GM19240 (cell line): ENCODE measurements around the gene POT1.

Source experiments
- DNase-seq: peaks from one replicate; pipeline ENCODE4 v3.0.0; 2011; ENCODE audit warnings: low spot score; ENCODE audit not compliant: insufficient read length

The POT1 gene

GRCh38 chr7:124811341-124811740 lies 118.3 kb downstream of the POT1 start:
- DNase-seq, result no peak

DNA sequence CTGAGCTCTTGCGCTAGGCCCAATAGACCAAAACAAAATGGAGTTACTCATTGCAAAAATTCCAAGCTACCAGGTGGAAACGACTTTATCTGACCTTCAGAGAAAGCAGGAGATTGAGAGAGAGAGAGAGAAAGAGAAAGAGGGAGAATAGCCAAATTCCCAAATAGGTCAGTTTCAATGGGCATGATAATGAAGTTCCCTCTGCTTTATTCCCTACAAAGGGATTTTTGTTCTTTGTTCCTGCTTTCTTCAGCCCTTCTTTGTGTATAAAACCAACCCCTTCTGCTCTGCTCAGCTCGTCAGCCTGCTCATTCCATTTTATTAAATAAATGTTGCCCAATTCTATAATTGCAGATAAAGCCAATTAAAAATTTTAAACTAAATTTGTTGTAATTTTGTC lies 119.0 kb downstream of the POT1 start:
- DNase-seq, result no peak

- no peak for DNase-seq
Observed at GRCh38 chr7:124808206-124808605, 121.4 kb downstream of the POT1 start.

GRCh38 chr7:124801330-124801895 lies 128.2 kb downstream of the POT1 start:
- no peak for DNase-seq

GRCh38 chr7:124800386-124800785 lies 129.2 kb downstream of the POT1 start:
- DNase-seq, result no peak

DNA sequence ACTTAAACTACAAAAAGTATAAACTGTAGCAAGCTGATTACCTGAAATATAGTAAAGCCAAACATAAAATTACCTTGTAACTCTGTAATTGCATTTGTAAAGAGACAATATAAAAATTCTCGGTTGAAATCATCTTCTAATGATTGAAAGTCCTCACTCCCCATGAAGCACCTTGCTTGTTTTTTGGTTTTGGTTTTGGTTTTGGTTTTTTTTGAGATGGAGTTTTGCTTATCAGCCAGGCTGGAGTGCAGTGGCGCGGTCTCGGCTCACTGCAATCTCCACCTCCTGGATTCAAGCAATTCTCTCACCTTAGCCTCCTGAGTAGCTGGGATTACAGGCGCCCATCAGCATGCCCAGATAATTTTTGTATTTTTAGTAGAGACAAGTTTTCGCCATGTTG lies 130.2 kb downstream of the POT1 start:
- DNase-seq, result no peak

GRCh38 chr7:124796771-124797170 lies 132.9 kb downstream of the POT1 start:
- no peak for DNase-seq

- no peak for DNase-seq
Observed at GRCh38 chr7:124792696-124793095, 136.9 kb downstream of the POT1 start.

DNA sequence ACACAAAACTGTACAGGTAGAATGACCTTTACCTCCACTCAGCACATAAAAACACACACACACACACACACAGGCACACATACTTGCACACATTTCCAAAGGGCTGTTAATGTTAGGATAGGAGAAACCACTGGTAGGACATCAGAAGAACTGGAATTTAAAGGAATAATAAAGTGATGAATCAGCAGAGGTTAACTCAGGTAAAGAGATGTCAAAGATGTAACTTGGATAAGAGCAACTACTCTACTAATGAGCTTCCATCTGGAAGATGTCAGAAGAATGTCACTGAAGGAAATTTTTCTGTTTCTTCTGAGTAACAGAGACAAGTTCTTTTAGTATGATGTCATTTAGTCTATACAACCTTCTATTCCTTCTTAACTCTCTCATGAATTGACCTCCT lies 137.6 kb downstream of the POT1 start:
- DNase-seq, result no peak

DNA sequence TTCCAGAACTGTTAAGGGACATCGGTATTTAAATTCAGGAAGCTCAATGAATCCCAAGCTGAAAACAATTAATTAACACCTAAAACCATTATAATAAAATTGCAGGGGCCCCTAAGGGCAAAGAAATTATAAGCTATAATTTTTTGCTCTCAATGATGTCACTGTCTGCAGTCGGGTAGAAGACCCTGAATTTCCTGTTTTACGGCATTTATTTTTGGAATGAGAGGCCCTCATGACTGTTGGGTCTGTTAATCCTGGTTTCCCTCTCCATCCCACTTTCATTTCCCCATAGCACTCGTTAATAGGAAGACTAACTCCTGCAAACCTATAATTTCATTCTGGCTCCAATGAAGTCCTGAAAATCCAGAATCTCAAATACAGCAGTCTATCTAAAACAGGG lies 138.2 kb downstream of the POT1 start:
- DNase-seq, result no peak

DNA sequence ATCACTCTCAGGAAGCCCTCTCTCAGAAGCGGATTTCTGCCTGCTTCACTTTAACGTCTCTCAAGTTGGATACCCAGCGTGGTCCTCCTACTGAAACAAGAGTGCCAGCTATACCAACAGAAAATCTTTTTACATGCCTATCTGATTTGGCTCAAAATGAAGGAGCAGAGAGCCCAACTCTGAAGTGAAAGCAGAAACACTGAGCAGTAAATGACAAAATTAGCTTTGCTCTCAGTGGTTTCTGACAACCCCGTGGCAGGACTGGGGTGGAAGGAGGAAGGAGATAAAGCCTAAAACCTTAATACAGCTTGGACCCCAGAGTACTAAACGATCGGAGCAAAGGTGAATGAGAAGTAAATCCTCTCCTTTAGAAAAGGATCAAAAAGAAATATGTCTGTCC lies 139.0 kb downstream of the POT1 start:
- DNase-seq, result no peak

DNA sequence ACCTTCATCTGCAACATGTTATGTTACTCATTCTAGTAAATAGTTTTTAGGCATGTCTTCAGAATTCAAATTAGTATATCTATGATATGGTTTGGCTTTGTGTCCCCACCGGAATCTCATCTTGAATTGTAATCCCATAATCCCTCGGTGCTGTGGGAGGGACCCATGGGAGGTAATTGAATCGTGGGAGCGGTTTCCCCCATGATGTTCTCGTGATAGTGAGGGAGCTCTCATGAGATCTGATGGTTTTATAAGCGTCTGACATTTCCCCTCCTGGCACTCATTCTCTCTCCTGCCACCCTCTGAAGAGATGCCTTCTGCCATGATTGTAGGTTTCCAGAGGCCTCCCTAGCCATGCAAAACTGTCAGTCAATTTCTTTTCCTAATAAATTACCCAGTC lies 143.6 kb downstream of the POT1 start:
- DNase-seq, result no peak

DNA sequence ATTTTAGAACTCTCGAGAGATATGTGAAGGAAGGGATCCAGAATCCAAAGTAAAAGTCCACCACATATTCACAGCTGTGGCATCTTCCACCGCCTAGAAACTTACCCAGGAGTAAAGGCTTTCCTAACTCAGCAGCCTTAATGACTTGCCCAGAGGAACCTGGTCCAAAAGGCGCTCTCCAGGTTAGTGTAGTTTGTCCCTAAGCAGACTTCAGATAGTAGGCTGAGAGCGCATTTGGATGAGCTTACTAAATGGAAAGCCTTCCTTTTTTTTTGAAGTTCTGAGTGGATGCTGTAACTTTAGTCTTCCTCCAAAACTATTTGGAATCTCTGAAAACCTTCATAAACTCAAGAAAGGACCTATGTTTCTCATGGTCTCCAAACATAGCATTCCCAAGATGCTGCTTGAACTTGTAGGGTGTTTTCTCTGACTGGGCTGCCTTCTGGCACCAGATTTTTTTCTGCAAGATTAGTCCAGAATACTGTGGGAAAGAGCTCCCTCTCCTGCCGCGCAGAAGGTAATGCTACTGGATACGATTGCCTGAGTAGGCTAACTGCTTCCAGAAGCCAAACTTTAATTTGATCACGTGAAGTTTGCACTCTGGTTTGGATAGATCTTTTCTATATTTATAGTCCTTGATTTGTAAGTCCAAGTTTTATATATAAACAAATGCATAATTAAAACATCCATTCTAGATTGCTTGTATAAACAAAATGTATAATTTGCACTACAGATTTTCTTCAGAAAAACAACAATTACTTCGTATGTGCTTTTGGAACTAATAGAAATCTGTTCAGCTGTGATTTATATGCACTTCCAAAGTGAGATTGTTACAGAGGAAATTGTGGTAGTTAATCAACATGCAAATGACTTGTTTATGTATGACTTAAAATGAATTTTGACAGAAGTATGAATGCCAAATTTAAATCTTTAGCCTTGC lies 144.5 kb downstream of the POT1 start:
- no peak for DNase-seq

GRCh38 chr7:124783271-124783670 lies 146.4 kb downstream of the POT1 start:
- no peak for DNase-seq

GRCh38 chr7:124781907-124782734 lies 147.5 kb downstream of the POT1 start:
- DNase-seq, result no peak

- no peak for DNase-seq
Observed at GRCh38 chr7:124781418-124781817, 148.2 kb downstream of the POT1 start.

GRCh38 chr7:124780608-124781007 lies 149.0 kb downstream of the POT1 start:
- DNase-seq, result no peak

GRCh38 chr7:124780056-124780455 lies 149.6 kb downstream of the POT1 start:
- no peak for DNase-seq

GRCh38 chr7:124779620-124780019 lies 150.0 kb downstream of the POT1 start:
- DNase-seq, result no peak

DNA sequence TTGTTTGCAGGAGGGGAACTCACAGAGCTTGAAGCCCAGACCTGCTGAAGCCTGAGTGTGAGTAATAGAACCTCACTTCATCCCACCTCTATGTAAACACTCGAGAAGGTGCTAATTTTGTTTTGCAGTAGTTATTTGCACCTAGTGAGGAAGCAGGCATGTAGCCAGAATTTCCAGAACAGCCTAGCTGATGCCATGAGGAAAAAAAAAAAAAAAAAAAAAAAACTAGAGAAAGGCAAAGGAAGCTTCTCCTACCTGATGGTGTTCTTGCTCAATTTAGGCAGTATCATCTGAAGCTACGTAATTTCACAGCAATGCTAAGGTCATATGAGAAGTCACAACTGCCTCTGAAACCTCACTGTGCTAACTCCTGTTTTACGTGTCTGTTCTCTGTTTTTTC lies 150.4 kb downstream of the POT1 start:
- no peak for DNase-seq

GRCh38 chr7:124777268-124777667 lies 152.4 kb downstream of the POT1 start:
- no peak for DNase-seq

DNA sequence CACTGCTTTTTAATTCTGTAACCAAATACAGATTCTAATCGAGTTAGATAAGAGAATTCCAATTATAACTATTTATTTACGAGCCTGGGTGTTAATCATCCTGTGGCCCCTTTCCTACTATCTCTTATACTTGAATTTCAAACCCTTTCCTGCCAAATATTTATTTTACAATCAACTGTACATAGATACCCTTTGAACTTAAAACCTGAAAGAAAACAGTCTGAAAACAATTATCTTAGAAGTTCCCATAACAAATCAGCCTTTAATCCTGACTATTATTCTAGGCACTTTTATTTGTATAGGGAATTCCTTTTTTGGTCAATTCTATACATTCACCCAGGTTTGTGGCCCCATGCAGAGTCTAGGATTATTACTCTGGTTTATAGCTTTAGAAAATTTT lies 153.5 kb downstream of the POT1 start:
- DNase-seq, result no peak
